ENCODE results near the gene SLC22A5.

Gene SLC22A5

GRCh38 chr5:132391247-132391646 is 21.7 kb downstream of the SLC22A5 start:
- H3K4me3 ChIP-seq (replicated peaks in 1 of 2; ENCODE audit: low read depth in 2 of 2, low read length in 2 of 2): no peak overlapping the region
- no peak for DNase-seq (ENCODE audit: low read depth in 2 of 2)
- TF ChIP-seq CTCF (IDR thresholded peaks at IDR 0.05; ENCODE audit: low read depth, low read length): no peak

GRCh38 chr5:132391870-132392269 is 22.4 kb downstream of the SLC22A5 start:
- DNase-seq (ENCODE audit: low read depth in 2 of 2): no peak
- H3K4me3 ChIP-seq (replicated peaks in 1 of 2; ENCODE audit: low read depth in 2 of 2, low read length in 2 of 2): no peak overlapping the region
- TF ChIP-seq CTCF (IDR thresholded peaks at IDR 0.05; ENCODE audit: low read depth, low read length): no peak

GRCh38 chr5:132392411-132392810 is 22.9 kb downstream of the SLC22A5 start:
- no peak for DNase-seq (ENCODE audit: low read depth in 2 of 2)
- TF ChIP-seq CTCF (IDR thresholded peaks at IDR 0.05; ENCODE audit: low read depth, low read length): no peak
- no peak overlapping the region for H3K4me3 ChIP-seq (replicated peaks in 1 of 2; ENCODE audit: low read depth in 2 of 2, low read length in 2 of 2)

- DNase-seq (ENCODE audit: low read depth in 2 of 2): no peak
- no peak for TF ChIP-seq CTCF (IDR thresholded peaks at IDR 0.05; ENCODE audit: low read depth, low read length)
- H3K4me3 ChIP-seq (replicated peaks in 1 of 2; ENCODE audit: low read depth in 2 of 2, low read length in 2 of 2): no peak overlapping the region
These were observed 23.7 kb downstream of the SLC22A5 start for GRCh38 chr5:132392978-132393825.

GRCh38 chr5:132394667-132395259 is 25.3 kb downstream of the SLC22A5 start:
- no peak for TF ChIP-seq CTCF (IDR thresholded peaks at IDR 0.05; ENCODE audit: low read depth, low read length)
- H3K4me3 ChIP-seq (replicated peaks in 1 of 2; ENCODE audit: low read depth in 2 of 2, low read length in 2 of 2): no peak overlapping the region
- no peak for DNase-seq (ENCODE audit: low read depth in 2 of 2)

GRCh38 chr5:132396589-132397031 is 27.1 kb downstream of the SLC22A5 start:
- no peak overlapping the region for H3K4me3 ChIP-seq (replicated peaks in 1 of 2; ENCODE audit: low read depth in 2 of 2, low read length in 2 of 2)
- no peak for DNase-seq (ENCODE audit: low read depth in 2 of 2)
- no peak for TF ChIP-seq CTCF (IDR thresholded peaks at IDR 0.05; ENCODE audit: low read depth, low read length)

Data from cardiac fibroblast (primary cell).